SK-N-MC (cell line): Measurements from ENCODE around the gene ETFA.

ENCODE experiments used
- EZH2 ChIP-seq: fragments of 200-600 bp; sonication (generic); IDR thresholded peaks from one replicate; pipeline ENCODE4 v1.6.1; 2017; ENCODE audit warnings: antibody characterized with exemption
- FOXP2 ChIP-seq: optimal IDR thresholded peaks from 2 replicates; pipeline ENCODE3; 2011; ENCODE audit warnings: mild to moderate bottlenecking, moderate library complexity; ENCODE audit not compliant: insufficient read depth; ENCODE audit errors: extremely low read length, control extremely low read depth
- POLR2AphosphoS5 ChIP-seq: IDR thresholded peaks from 2 replicates; pipeline ENCODE4 v1.6.1; 2012; ENCODE audit warnings: mild to moderate bottlenecking, low read depth, low read length, borderline replicate concordance

DNA sequence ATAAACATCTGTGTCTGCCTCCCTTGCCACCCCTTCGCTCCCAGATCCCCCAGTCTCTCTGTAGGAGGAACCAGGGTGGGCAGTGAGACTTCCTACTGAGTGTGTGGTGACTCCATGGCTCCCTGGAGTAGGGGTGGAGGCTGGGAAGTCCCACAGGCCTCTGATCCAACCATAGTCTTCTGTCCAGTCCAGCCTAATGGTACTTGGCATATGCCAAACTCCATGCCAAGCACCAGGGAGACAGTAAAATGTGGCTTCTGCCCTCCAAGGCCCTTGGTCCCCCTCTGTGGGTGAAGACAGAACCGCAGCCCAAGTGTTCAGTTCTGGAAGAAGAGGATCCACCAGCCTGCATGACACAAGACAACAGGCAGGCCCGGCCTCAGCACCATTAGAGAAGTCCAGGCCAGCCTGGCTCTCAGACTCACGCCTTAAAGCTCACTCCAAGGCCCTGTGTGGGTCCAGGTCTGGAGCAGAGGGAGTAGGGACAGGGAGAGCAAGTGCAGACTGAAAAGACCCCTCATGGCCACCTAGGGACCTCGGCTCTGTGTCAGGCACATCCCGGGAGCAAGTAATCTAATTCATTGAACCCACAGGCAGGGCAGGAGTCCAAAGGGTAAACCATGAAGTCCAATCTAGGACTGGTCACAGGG lies 112.7 kb downstream of the ETFA start:
- no peak for TF ChIP-seq FOXP2
- no peak for TF ChIP-seq EZH2
- TF ChIP-seq POLR2AphosphoS5, result no peak
